HCT116 (cell line): ENCODE measurements around the gene TLR8.

ENCODE experiments used
- CTCF ChIP-seq, 3 experiments: fragments of 200-600 bp in 1 of 3; sonication (generic) in 1 of 3; IDR thresholded peaks in 2 of 3; conservative IDR thresholded peaks in 1 of 3; 2 replicates each; pipeline ENCODE4 v1.5.1; 2012 to 2017; ENCODE audit warnings: low read depth in 2 of 3, low read length in 2 of 3, antibody characterized with exemption in 1 of 3, borderline replicate concordance in 1 of 3, control low read depth in 1 of 3, mild to moderate bottlenecking in 1 of 3, mixed read lengths in 1 of 3, mixed run types in 1 of 3, moderate library complexity in 1 of 3; ENCODE audit not compliant: insufficient read depth in 1 of 3
- ELF1 ChIP-seq: IDR thresholded peaks from 2 replicates; pipeline ENCODE4 v1.6.1; 2012; ENCODE audit warnings: low read depth, borderline replicate concordance
- EZH2 ChIP-seq: fragments of 200-600 bp; sonication (generic); IDR thresholded peaks from 2 replicates; pipeline ENCODE4 v1.6.1; 2017; ENCODE audit warnings: antibody characterized with exemption, mixed run types
- MAX ChIP-seq: IDR thresholded peaks from 2 replicates; pipeline ENCODE4 v1.6.1; 2012
- POLR2AphosphoS5 ChIP-seq: IDR thresholded peaks from 2 replicates; pipeline ENCODE4 v1.6.1; 2011; ENCODE audit warnings: mild to moderate bottlenecking, low read depth, low read length, moderate library complexity
- SIN3A ChIP-seq: IDR thresholded peaks from 2 replicates; pipeline ENCODE4 v1.6.1; 2012; ENCODE audit warnings: low read depth
- ZNF274 ChIP-seq: fragments of 200-500 bp; sonication (Bioruptor generic); IDR thresholded peaks from 2 replicates; pipeline ENCODE4 v1.6.1; 2014; ENCODE audit warnings: mild to moderate bottlenecking, low read depth, low read length, inconsistent platforms

- TF ChIP-seq ELF1 (no peak), ZNF274 (no peak), CTCF (IDR thresholded peaks at IDR 0.05 in 2 of 3, conservative IDR thresholded peaks at IDR 0.05 in 1 of 3; ENCODE audit: borderline replicate concordance in 1 of 3, insufficient read depth in 1 of 3, low read depth in 2 of 3, low read length in 2 of 3) (no peak), SIN3A (no peak), MAX (no peak), EZH2 (no peak), POLR2AphosphoS5 (no peak)
These were observed 31.8 kb upstream of the TLR8 start for GRCh38 chrX:12874581-12874980.
